Left colon (tissue), 2 donors: ENCODE data around the gene QPCTL. TPM values are rescaled to one million over a fixed set of nuclear protein-coding genes. Genes with fewer than 3 reads are reported as not detected.

Source experiments
- ATAC-seq: fragments of 200-7000 bp; cut with Tn5 transposase; one replicate; pipeline ENCODE4 v1.9.1; 2020; ENCODE audit warnings: mild to moderate bottlenecking, moderate library complexity
- DNase-seq, 2 donors: peaks; one replicate each; pipeline ENCODE4 v3.0.0-alpha.2; 2020
- intact Hi-C, 2 donors: fragments of 100-400 bp; cut with DNase I in 1 of 2; cut with micrococcal nuclease in 1 of 2; formaldehyde crosslinking; loops; one replicate each; pipeline versions ENCODE4 v1.11.2 to v1.14.0; 2022; cut with DNase I, micrococcal nuclease
- long read RNA-seq: library from polyadenylated mRNA; unstranded; transcript quantifications from one replicate; pipeline ENCODE4 v2.0.0, GENCODE V29; 2021
- total RNA-seq, 2 donors: library from RNA; stranded (reverse); fragmentation: NEBNext Ultra II Directional; extraction: Animal tissue kit (Norgen Biotek cat#: 25700); gene quantifications; one replicate each; pipeline ENCODE4 v1.2.1, GENCODE V29; 2021
- donor health status: DM: no; HTN: no; CAD: no.
- donor health status: DM: yes; HTN: yes; CAD: no.

QPCTL gene
- total RNA-seq = 10 to 100 TPM in 1 of 2 donors, 1 to 10 TPM in 1; 10.0 to 10.3 TPM
- long read RNA-seq, partial matches to known transcripts = 0 of 4 reads
- long read RNA-seq, other reads (novel, unspliced or antisense) = 4 of 4 reads

DNA sequence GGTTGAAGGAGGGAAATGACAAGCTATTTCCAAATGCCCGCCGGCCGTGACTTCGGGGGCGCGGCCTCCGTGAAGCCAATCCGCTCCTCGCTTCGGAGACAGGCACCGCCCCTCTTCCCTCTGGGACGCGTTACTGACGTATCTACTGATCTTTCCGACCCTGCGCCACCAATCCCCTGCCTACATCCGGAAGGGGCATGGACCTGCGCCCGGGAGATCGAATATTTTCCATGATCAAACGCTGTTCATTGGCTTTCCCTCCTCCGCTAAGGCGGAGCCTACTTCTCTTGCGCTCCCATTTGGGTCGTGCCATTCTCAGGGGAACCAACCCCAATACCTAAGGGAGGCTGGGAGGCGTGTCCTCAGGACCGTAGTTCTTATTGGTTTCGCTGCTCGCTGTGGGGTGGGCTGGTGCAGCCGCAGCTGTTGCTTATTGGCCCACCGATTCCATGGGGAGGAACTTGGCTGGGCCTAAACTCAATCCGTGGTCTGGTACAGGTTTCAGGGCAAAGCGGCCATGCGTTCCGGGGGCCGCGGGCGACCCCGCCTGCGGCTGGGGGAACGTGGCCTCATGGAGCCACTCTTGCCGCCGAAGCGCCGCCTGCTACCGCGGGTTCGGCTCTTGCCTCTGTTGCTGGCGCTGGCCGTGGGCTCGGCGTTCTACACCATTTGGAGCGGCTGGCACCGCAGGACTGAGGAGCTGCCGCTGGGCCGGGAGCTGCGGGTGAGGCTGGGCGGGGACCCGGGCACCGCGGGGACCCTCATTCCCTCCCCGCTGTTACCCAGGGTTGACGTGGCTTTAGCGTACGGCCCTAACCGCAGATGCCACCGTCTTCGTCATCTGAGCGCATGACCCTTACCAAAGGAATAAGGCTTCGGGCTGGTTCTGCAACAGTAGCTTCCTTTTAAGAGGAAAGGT lies at the start of gene QPCTL:
Gene QPCTL (plus strand): TSS at position 480 of the 919 bp plus-strand sequence. CDS start 38 bp downstream, at position 518.
- intact Hi-C loops = no loop called here
- peak; percentile 97 to 99 for DNase-seq
- peak; percentile 89 for ATAC-seq

DNA sequence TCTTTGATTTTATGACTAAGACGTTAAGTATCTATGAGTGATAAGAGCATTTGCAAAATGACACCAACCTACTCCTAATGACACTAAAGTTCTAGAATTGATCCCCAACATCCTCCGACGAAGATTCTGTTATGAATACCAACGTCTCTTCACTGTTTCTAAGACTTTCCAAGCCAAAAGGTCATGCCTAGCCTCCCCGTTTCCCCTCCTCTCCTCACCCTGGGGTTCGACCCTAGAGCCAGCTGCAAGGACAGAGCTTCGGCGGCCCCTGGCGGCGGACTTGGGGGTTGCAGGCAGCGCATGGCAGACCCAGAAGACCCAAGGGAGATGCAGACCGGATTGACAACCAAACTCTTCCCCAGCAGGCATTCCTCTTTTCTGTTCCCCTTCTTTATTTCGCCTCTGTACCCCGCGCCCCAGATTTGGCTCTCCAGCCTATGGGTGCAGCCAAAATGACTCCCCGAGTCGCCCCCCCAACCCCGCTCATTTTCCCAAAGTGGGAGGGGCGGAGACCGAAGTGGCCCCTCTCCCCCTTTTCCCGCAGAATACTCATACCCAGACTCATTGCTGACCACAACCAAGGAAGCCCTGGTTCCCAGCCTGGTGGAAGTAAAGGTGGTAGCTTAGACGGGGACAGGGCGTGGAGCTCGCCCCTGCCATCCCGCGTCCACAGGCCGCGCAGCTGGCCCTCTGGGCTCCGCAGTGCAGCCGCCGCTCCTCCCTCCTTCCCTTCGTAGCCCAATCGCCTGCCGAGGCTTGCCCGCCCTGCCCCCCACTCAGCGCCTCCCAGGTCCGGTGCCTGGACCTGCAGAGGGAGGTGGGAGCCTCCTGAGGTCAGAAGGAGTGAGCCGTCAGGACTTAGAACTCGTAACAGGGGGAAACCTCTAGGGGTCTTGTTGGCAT lies 49.2 kb upstream of the QPCTL start:
- intact Hi-C loops = loop anchor here (5.0 to 10.0 kb wide), 2 partner anchors 36 to 48 kb away; no protein-coding TSS in a partner anchor
- ATAC-seq (peak; percentile 39), DNase-seq (peak; percentile 75 to 92)

DNA sequence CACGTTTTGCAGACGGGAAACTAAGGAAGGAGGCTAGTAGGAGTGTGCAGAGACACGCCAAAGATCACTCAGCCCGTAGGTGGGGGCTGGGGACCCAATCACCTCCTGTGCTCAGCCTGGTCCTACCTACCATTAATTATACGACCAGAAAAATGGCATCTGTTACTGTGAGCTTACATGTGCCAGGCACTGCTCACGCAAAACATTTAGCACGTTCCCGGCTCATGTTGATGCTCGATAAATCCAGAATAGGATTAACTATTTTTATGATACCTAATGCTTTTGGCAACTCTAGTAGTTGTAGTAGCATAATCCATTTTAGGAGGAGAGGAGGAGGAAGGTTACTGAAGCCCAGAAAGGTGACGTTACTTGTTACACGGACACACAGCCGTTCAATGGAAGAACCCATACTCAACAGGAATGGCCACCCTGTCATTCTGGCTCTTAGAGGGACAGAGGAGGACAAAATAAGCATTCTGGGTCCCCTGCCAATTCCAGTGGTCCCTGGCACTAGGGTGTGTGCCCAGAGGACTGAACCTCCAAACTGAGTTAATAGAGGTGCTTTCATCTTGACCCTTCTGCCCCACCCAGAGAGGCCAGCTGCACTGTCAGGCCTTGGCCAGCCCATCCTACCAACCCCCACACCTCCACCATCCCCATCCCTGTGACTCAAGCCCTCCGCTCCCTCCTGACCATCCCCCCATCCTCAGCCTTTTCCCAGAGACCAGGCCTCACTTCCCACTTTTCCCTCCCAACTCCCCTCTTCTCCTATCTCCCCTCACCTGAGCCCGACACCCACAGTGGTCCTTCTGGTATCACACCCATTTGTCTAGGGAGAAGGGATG lies 48.3 kb upstream of the QPCTL start:
- ATAC-seq = no peak
- intact Hi-C loops = loop anchor here (5.0 to 10.0 kb wide), 2 partner anchors 37 to 49 kb away; no protein-coding TSS in a partner anchor

DNA sequence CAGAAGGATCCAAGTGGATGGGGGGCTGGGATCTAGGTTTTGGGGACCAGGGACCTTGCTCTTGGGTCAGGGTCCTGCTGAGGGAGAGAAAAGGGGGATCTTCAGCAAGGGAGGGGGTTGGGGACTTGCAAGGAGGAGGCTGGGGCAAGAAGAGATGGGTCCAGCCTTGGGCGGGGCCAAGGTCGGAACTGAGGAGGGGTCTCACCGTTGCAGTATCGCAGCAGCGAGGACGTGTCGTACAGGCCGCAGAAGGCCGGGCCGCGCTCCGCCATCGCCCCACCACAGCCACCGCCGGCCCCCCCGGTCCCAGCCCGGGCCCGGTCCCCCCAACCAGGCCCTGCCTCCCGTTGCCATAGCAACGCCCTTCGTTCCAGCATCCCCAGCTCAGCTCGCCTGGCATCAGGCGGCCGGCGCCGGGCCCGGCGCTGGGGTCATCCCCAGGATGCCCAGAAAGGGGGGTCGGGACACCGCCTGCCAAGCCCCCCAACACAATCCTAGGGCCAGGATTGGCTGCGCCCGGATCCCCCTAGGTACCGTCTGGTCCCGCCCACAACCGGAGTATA lies 47.3 kb upstream of the QPCTL start:
- ATAC-seq (no peak), DNase-seq (no peak)
- intact Hi-C loops = loop anchor here in 1 of 2 donors (10.0 kb wide), 1 partner anchor 50 kb away; no protein-coding TSS in a partner anchor

More for the DNA sequence above, 48.3 kb upstream of the QPCTL start:
- DNase-seq = no peak

DNA sequence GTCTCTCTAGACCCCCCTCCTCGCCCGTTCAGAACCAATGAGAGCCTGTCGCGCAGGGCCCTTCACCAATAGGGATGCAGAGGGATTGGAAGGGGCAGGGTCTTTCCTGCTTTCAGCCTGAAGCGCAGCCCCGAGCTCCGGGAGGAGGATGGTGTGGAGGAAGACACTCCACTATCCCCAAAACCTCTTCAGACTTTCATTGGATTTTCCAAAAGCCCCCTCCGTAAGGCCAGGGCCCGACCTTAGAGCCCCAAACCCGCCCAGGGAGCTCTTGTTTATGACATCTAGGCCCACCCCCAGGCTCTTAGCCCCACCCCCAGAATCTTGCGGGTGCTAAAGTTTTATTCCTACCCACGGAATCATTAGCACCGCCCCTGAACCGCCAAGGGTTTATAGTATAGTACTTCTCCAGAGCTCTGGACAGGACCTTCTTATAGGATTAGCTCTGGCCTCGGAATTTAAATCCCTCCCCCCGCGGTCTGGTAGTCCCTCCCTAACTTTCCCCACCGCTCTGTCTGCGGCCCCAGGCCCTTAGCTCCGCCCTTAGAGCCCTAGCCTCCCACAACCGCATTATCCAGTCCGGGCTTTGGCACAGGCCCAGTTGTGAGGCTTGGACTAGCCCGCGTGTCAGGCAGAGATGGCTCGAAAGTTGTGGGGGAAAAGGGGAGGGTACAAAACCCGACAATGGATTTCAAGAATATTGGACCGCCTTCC lies 46.7 kb upstream of the QPCTL start:
- intact Hi-C loops = loop anchor here in 1 of 2 donors (10.0 kb wide), 1 partner anchor 51 kb away; no protein-coding TSS in a partner anchor
- no peak for ATAC-seq

DNA sequence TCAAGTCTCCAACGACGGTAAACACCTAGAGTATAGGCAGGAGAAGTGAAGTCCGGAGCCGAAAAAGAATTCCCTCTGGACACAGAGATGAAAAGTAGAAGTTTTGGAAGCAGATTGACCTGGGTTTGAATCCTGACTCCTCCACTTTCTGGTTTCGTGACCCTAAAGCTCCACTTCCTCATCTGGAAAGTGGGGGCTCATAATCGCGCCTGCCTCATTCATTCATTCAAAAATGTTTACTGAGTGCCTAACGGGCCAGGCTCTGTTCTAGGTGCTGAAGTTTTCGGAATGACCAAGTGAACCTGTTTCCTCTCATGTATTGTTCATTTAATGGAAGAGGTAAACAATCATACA lies 46.1 kb upstream of the QPCTL start:
- no peak for DNase-seq

More for the DNA sequence above, 46.7 kb upstream of the QPCTL start:
- peak; percentile 68 to 69 for DNase-seq

DNA sequence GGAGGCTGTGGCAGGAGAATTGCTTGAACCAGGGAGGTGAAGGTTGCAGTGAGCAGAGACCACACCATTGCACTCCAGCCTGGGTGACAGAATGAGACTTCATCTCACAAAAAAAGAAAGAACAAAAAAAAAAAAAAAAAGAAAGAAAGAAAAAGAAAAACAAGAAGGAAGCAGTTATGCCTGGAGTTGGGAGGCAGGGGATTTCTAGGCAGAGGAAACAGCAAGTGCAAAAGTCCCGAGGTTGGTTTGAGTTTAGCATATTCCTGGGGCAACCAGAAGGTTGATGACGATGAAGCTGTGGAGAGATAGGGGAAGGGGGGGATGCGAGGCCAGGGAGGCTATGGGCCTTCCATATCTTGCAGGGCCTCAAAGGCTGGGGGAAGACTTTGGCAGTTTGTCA lies 41.7 kb upstream of the QPCTL start:
- DNase-seq (no peak), ATAC-seq (no peak)
- intact Hi-C loops = no loop called here

More for the DNA sequence above, 46.1 kb upstream of the QPCTL start:
- no peak for ATAC-seq
- intact Hi-C loops = loop anchor here in 1 of 2 donors (10.0 kb wide), 1 partner anchor 52 kb away; no protein-coding TSS in a partner anchor

DNA sequence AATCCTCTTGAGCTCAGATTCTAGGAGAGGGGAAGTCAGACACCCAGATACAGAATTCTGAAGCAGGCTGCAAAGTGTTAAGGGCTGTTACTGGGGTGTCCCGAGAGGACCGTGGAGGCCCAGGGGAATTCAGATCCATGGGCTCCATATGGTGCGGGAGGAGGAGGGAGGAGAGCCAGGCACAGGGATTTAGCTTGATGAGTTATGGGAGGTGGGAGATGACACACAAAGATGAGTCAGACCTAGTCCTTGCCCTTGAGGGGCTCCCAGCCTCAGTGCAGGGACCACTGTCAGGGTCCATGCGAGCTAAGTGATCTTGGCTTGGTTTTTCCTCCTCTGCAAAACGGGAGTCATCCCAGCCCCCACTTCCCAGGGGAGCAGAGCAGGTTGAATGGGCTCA lies 38.8 kb upstream of the QPCTL start:
- ATAC-seq = no peak
- no peak for DNase-seq

DNA sequence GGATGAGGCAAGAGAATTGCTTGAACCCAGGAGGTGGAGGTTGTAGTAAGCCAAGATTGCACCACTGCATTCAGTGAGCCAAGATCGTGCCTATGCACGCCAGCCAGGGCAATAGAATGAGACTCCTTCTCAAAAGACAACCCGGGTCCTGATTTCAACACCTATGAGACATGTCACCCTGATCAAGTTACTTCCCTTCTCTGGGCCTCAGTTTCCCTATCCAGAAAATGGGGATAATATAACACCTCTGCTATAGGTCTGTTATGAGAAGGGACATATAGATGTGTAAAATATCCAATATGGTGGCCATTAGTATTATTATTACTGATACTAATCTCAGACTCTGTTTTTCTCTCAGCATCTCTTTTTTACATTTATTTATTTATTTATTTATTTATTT lies 37.4 kb upstream of the QPCTL start:
- intact Hi-C loops = no loop called here
- ATAC-seq (no peak), DNase-seq (no peak)

More for the DNA sequence above, 38.8 kb upstream of the QPCTL start:
- intact Hi-C loops = no loop called here

DNA sequence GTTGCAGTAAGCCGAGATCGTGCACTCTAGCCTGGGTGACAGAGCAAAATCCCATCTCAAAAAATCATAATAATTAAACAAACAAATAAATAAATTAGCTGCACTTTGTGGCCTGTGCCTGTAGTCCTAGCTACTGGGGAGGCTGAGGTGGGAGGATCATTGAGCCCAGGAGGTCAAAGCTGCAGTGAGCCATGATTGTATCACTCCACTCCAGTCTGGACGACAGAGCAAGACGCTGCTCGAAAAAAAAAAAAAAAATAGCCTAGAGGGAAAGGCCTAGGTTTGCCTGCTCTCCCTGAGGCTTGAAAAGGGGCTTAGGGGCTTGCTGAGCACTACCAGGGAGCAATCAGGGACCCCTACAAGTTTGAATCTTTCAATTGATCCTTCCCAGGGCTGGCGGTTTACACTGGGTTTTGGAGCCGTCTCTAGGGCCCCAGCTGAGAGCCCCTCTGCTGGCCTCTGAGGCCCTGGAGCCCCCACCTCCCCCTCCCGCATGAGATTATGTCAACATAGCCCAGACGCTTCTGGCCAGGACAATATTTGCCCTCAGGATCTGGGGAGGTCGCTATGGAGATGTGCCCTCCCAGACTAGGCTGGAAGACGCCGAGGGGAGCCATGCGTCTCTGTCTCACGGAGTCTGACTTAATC lies 34.8 kb upstream of the QPCTL start:
- intact Hi-C loops = no loop called here
- DNase-seq (no peak), ATAC-seq (no peak)

DNA sequence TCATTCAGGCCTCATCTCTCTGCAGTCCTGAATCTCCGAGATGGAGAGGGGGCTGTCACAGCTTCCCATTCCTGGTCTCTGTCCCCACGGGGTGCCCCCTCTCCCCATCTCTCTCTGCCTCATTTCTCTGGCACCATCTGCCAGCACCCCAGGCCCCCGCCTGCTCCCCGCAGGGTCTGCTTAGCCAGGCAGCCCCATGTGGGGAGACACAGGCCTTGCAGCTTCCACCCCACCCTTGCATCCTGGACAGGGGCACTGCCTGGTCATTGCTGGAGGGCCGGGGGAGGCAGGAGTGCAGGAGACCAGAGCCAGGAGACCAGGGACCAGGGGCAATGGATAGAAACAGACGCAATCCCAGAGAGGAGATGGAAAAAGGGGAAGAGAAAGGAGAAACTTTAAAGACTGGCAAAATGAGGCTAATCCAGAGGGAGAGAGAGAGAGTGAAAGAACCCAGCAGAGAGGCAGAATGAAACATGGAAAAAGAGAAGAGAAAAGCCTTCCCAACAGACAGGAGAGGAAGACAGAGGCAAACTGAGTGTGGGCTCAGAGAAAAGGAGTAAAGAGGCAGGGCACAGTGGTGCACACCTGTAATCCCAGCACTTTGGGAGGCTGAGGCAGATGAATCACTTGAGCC lies 33.3 kb upstream of the QPCTL start:
- no peak for ATAC-seq

DNA sequence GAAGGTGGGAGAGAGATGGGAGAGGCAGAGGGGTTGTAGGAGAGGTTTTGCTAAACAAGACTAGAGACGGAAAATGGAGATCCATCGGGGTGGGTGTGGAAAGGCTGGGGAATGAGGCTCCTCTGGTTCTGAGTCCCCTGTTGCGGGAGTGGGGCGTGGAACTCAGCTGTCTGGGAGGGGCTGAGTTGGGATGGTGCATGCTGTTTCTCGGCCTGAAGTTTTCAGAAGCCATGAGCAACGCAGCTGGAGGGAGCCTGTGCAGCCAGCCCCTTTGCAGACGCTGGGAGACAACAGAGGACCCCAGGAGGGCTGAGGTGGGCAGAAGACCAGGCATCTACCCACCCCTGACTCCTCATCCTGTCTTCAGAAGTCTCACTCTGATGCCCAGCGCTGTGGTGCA lies 31.8 kb upstream of the QPCTL start:
- no peak for ATAC-seq
- intact Hi-C loops = no loop called here
- DNase-seq = no peak

More for the DNA sequence above, 33.3 kb upstream of the QPCTL start:
- no peak for DNase-seq
- intact Hi-C loops = no loop called here

DNA sequence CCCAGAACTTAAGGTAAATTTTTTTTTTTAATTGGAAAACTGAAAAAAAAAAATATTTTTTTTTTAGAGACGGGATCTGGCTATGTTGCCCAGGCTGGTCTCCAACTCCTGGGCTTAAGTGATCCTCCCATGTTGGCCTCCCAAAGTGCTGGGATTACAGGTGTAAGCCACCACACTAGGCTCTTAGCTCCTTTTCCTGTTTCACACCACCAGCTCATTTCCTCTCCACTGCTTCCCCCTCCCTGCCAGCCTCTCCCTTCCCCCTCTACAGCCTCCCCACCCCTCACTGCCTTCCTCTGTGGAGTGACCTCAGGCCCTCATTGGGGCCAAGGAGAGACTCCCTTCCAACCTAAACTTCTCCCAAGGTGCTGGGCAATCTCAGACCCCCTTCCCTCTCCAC lies 28.7 kb upstream of the QPCTL start:
- DNase-seq (no peak), ATAC-seq (no peak)
- intact Hi-C loops = no loop called here

DNA sequence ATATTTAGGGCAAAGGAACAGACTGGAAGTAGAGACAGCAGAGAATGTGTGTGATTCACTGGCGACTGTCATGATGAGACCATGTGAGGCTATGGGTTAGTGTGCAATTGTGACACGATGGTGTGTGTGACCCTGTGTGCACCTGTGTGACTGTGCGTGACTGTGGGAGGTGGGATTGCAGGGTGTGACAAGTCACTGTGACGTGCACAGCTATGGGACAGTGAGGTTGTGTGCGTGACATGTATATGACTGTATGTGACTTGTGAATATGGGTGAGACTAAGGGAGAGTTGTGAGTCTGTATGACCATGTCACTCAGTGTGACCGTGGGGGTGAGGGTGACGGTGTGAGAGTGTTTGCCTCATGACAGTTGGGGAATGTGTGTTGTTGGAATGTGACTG lies 27.9 kb upstream of the QPCTL start:
- ATAC-seq (no peak), DNase-seq (no peak)
- intact Hi-C loops = no loop called here

DNA sequence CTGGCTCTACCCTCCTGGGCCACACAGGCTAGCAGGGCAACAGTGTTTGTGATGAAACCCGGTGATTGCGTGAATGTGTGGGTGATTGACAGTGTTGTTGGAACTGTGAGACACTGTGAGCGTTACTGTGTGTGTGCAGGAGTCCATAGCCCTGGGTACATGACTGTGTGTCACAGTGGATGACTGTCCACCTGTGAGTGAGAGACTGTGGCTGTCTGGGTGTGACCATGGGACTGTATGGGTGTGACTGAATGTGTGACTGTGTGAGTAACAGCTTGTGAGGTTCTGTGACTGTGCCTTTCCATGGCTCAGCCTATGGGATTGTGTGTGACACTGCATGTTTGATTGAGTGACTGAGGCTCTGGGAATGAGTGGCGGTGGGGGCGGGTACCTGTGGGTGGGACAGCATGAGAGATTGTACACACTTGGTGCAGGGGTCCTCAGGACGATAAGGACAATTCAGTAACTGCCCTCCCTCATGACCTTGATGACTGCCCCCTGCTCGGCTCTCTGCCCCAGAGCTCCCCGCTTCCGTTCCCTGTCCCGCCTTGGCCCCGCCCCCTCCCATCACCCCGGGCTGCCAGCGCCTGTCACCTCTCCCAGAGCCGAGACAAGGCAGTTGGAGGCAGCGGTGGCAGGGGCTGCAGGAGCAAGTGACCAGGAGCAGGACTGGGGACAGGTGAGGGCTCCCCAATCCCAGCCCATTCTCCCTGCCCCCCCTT lies 24.7 kb upstream of the QPCTL start, which contains the start of gene GIPR:
Gene GIPR (plus strand): TSS at position 602 of the 722 bp plus-strand sequence. CDS start 1,300 bp downstream, outside the sequence.
- intact Hi-C loops = no loop called here
- DNase-seq (peak; percentile 82 to 87), ATAC-seq (peak; percentile 47)
